Hair follicle dermal papilla cell (primary cell): ENCODE data around the gene ST8SIA1. TPM values are rescaled to one million over a fixed set of nuclear protein-coding genes. Genes with fewer than 3 reads are reported as not detected.

ENCODE experiments used
- total RNA-seq: library from RNA; depleted of rRNA; stranded (reverse); fragments of >200 nt; gene quantifications from 2 replicates; pipeline ENCODE4 v1.2.3, GENCODE V29; 2012

ST8SIA1 gene, protein sequence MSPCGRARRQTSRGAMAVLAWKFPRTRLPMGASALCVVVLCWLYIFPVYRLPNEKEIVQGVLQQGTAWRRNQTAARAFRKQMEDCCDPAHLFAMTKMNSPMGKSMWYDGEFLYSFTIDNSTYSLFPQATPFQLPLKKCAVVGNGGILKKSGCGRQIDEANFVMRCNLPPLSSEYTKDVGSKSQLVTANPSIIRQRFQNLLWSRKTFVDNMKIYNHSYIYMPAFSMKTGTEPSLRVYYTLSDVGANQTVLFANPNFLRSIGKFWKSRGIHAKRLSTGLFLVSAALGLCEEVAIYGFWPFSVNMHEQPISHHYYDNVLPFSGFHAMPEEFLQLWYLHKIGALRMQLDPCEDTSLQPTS
- 7.1 and 7.7 TPM in 2 replicates for total RNA-seq

DNA sequence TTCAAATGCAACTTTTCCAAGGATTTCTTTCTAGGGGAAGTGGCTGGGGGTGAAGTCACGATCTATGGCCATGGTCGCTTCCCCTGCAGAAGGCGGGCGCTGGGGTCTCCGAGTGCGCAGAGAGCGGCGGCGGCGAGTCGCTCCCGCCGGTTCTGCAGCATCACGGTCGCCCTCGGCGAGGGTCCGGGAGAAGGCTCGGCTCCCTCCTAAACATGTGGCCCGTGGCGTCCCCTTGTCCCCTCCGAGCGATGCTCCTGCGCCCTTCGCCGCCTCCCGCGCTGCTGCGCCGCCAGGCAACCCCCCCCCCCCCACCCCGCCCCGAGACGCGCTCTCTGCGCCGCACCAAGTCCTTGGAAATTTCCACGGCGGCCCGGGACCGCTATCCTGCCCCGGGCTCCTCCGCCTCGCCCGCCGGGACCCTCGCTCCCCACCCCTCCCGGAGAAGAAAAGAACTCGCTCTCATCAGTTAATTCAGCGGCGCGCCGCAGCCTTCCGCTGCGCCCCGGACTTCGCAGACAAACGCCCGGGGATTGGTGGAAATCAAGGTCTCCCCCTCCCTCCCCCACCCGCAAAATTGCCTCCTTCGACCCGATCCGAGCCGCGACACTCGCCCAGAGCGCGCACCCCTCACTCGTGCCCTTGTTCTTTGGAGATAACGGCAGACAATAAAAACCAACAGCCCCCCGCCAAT lies at the start of gene ST8SIA1:
TSS of gene ST8SIA1 (minus strand) at position 298 of the 691 bp plus-strand sequence. CDS start 475 bp downstream, outside the sequence.

Other genes with a start within 250 kb of the ST8SIA1 start
- 20.5 and 25.2 TPM in 2 replicates for gene C2CD5, start 209.8 kb upstream of the ST8SIA1 start, total RNA-seq